Measurements from ENCODE around the gene ARHGDIA. TPM values are rescaled to one million over a fixed set of nuclear protein-coding genes. Genes with fewer than 3 reads are reported as not detected.
"Not testable (repeated sequence)": the region's sequence is repeated elsewhere in the genome, so short reads cannot be mapped to it uniquely, and the experiment has no call there.

ARHGDIA gene
- total RNA-seq, 1 donor from 2014 or later = 340 TPM

DNA sequence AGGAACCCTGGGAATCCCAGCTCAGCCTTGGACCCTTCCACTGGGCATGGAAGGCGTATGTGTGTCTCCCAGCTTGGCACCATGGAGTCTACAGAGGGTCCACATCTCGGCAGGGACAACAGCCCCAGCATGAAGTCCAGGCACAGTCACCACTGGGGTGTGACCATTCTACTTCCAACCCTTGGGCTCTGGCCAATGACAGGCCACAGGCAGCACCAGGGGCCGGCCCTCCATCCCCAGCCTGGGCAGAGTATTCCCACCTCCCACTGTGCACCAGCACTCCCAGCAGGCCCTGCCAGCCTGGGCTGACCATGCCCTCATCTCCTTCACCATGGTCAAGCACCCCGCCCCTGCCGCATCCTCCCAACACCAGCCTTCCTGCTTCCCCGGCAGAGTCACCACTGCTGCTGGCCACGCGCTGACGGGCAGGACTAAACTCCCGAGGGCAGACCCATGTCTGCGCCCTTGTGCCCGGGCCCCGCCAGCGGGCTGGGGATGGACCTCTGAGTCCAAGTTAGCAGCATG, 26.7 kb downstream of the ARHGDIA start:
- DNase-seq (ENCODE audit: low spot score) = no peak

DNA sequence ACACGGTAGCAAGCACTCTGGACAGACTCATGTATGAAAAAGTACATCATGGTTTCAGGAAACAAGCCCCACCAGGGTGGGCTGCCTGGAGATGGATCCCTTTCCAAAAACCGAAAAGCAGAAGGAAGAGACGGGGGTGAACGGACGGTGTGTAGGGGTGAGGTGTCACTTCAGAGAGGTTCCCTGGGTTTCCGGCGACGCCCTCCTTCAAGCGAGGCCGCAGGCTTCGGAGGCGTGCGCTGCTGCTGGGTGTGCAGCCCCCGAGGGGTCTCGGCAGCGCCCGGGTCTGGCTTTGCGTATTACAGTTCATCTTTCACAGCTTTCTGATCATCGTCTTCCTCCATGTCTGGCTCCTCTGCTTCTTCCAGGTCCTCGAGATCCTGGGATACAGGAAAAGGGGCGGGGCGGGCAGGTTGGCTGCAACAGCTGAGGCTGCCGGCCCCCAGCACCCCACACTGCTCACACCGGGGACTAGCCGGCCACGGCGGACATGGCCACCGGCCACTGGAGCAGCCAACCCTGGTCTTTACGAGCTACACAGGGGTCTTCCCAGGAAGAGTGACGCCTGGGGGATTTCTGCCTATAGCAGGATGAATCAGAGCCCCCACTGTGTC, 27.3 kb downstream of the ARHGDIA start:
- no peak for DNase-seq (ENCODE audit: low spot score)

DNA sequence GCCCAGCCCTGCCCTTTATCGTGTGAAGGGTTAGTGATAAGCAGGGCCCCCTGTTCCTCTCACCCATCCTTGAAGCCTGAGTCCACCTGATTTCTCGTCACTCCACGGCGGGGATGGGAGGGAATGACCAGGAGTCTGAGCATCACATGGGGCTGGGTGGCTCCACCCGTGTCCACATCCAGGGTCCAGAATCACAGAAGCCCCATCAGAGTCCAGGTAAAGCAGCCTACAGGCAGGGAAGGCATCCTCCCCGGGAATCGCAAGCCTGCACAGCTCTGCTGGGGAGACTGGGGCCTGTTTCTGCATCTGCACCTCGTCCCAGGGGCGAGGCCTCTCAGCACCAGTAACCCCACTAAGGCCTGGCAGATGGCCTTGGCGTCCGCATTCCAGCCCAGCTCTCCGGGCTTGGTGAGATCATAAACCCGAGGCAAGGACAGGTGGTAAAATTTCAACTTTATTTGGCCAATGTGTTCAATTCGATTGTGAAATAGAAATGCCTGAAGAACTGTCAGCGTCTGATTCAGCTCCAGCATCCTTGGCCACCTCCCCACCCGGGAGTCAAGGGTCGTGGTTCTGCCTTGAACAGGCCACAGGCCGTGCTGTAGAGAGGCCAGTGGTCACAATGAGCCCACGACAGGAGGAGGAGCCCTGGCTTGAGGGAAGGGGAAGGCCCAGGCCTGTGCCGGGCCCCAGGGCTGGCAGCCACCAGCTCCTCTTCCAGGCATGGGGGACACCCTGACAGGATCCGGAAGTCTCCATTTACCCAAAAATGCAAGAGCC, 28.2 kb downstream of the ARHGDIA start:
- no peak for DNase-seq (ENCODE audit: low spot score)

DNA sequence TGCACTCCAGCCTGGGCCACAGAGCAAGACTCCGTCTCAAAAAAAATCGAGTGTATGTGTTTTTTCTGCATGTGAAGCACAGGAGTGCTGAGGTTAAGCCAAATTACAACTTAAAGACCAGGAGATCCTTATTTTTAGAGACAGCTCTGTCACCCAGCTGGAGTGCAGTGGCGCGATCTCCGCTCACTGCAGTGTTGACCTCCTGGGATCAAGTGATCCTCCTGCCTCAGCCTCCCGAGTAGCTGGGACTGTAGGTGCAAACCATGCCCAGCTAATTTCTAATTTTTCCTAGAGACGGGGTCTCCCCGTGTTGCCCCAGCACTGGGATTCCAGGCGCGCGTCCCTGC, 28.8 kb downstream of the ARHGDIA start:
- no peak for DNase-seq (ENCODE audit: low spot score)

DNA sequence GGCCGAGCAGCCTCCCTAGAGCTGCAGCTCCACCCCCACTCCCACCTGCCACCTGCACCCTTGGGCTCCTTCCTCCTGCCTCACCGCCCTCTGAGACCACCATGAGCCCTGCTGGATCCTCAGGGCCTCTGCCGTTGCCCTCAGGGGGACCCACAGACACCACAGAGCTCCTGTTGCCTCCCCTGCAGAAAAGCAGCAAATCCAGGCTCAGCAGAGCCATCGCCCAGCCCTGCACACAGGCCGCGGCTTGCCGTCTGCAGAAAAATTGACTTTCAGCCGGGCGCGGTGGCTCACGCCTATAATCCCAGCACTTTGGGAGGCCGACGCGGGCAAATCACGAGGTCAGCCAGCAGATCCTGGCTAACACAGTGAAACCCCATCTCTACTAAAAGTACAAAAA, 29.3 kb downstream of the ARHGDIA start:
- no peak for DNase-seq (ENCODE audit: low spot score)

DNA sequence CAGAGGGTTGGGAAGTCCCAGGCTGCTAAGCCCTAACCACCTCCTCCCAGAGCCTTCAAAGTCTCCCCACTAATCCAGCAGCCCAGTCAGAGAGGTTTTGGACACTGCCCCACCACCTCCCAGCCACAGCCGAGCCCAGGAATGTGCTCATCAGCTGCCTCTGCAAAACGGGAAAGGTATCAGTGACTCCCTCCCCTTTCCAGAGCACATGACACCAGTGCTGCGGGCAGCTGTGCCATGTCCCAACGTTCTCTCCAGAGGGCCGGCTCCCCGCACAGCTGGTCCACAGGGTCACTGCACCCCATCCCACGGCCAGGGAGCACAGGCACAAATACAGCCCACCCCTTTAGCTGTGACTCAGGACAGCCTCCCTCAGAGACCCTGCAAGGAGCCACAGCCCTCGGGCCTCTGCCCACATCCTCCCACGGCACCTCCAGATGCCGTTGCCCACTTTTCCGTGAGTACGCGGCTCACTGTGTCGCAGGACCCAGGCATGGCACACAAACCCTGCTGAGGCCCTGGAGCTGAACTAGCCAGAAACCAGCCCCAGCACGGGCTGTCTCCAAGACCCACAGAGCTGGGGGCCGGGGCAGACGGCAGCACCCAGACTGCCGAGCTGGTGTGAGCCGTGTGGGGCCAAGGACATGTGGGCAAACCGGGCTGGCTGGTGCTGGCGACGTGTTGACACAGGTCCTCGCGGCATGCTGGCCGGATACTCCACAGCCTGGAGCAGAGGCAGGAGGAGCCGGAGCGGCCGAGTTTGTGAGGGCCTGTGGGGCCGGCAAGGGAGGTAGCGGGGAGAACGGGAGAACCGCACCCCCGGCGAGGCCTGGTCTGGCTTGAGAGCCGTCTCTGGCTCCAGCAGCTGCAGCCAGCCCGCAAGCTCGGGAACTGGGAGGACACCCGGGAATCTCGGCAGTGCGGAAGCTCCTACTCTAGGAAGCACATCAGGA, 30.0 kb downstream of the ARHGDIA start:
- no peak for DNase-seq (ENCODE audit: low spot score)

DNA sequence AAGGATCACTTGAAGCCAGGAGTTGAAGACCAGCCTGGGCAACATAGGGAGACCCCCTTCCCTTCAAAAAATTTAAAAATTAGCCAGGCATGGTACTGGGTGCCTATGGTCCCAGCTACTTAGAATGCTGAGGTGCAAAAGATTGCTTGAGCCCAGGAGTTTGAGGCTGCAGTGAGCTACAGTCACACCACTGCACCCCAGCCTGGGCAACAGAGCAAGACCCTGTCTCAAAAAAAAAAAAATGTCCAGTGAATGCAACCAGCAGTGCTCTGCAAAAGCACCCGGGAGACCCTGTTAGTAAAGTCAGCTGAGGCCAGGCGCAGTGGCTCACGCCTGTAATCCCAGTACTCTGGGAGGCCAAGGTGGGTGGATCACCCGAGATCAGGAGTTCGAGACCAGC, 31.1 kb downstream of the ARHGDIA start:
- DNase-seq (ENCODE audit: low spot score) = not testable (repeated sequence)

DNA sequence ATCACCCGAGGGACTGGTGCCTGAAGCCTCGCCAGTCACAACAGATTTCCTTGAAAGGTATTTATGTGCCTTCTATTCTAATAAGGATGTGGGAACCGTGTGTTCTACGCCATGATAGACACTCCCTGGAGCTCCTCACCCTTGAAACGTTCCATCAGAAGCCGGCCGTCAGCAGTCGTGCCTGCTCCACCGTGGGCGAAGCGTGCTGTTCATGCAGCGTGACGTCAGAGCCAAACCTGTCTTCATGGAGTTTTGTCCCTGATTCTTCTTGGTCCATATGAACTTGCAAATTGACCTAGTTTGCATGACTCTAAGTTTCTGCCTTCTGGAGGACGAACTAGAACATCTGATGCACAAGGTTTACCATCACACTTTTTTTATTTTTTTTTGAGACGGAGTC, 31.8 kb downstream of the ARHGDIA start:
- no peak for DNase-seq (ENCODE audit: low spot score)

DNA sequence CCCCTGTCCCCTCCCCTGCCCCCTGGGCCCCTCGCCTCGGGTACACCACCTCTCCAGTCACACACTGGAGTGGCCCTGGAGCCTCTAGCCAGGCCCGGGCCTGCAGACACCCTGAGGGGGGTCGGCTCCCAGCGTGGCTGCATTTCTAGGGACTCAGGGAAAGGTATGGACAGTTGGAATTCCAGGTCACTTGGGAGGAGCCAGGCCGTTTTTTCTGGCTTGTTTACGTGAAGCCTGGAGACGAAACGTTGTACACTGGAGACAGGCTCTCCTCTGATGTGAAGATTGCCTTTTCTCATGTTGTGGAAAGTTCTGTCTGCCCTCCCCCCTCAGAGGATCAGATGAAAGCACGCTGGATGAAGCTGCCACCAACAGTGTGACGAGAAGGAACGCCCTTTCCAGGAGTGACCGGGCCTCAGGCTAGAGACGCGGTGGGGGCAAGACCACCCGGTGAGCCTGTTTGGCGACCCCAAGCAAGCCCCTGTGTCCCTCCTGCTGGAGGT, 32.3 kb downstream of the ARHGDIA start:
- DNase-seq (ENCODE audit: low spot score) = no peak

DNA sequence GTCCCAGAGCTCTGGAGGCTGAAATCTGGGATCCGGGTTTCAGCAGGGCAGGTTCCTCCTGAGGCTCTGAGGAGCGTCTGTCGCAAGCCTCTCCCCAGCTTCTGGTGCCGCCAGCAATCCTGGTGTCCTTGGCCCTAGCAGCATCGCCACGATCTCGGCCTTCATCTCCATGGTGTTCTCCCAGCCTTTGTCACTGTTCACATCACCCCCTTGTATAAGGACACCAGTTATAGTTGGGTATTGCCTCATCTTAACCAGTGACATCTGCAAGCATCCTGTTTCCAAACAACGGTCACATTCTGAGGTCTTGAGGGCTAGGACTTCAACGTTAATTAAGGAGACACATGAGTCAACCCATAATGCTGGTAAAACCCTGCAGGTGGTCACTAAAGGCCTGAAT, 33.5 kb downstream of the ARHGDIA start:
- DNase-seq (ENCODE audit: low spot score) = no peak

DNA sequence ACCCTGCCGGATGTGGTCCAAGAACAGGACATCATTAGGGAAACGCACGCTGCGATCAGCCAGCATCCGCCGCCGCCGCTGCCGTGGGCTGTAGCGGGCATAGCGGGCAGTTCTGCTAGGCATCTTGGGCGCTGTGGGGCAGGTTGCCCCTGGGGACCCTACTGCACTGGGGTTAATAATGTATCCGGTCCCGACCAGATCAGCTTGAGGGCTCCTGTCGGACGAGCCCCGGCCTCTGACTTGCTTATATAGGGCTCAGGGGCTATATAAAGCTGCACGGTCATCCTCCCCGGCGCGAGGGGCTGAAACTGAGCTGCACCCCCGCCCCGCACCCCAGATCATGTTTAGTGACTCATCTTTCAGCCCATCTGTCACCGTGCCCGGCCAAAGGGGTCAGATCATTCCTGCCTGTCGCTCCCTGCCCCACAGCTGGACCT, 36.3 kb downstream of the ARHGDIA start, which contains the start of gene PPP1R27:
Gene PPP1R27, minus strand, starts transcription at position 220 of the 437 bp plus-strand sequence. Its CDS starts 97 bp downstream, at position 123.
- no peak for DNase-seq (ENCODE audit: low spot score)

DNA sequence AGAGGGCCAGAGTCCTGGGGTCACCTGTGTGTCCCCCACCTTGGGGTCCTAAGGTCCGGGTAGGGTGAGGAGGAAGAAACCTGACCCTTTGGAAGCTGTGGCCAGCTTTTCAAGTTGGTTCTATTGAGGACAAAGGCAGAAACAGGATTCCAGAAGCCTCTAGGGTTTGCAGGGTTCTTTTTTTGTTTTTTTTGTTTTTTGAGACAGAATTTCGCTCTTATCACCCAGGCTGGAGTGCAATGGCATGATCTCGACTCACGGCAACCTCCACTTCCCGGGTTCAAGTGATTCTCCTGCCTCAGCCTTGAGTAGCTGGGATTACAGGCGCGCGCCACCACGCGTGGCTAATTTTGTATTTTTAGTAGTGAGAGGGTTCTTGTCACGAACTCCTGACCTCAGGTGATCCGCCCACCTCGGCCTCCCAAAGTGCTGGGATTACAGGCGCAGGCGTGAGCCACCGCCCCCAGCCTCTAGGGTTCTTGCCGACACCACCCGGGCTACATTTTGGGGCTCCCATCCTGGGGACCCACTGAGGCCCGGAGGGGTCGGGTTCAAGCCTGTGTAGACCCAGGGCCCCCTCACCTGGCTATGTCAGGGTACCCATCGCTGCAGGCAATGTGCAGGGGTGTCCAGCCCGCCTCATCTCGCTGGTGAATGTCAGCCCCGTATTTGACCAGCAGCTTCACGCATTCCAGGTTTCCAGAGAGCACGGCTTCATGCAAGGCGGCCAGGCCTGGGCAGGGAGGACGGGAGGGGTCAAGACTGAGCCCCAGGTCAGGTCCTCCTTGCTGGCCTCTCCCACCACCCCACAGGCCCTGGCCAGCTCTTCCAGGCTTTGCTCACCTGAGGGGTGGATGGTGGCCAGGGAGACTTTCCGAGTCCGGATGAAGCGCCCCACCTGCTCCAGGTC, 37.0 kb downstream of the ARHGDIA start:
- DNase-seq (ENCODE audit: low spot score) = no peak

DNA sequence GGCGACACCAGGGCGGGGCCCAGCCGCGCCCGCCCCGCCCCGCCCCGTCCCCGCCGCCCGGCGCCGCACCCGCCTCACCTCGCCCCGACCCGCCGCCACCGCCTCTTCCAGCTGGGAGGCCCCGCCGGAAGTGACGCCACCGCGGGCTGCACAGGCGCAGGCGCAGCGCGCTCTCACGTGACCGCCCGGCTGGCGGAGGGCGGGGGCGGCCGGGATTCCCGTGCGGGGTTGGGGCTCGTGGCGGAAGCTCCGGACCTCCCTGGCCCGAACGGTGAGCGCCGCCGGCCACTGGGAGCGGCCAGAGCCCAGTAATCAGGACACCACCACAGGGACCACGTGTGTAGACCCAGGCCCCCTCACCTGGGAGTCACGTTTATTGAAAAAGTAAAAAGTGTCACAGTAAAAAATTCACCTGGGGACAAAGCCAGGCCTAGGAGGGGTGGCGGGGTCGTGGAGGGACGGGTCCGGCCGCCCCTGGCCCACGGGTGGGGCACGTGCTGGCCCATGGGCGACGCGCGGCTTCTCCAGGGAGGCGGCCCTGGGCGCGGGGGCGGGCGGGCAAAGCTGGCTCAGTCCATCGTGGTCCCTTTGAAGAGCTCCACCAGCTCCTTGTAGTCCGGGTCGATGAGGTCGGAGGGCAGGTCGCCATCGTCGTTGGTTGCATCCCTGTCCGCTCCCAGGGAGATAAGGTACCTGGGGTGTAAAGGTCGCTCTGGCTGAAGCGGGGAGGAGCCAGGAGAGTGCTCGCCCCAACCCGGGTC, 37.8 kb downstream of the ARHGDIA start, which contains the start of gene MCRIP1:
Gene MCRIP1, minus strand, starts transcription at position 132 of the 761 bp plus-strand sequence. CDS start 8,785 bp downstream, outside the sequence.
- DNase-seq (ENCODE audit: low spot score) = peak; percentile 95

DNA sequence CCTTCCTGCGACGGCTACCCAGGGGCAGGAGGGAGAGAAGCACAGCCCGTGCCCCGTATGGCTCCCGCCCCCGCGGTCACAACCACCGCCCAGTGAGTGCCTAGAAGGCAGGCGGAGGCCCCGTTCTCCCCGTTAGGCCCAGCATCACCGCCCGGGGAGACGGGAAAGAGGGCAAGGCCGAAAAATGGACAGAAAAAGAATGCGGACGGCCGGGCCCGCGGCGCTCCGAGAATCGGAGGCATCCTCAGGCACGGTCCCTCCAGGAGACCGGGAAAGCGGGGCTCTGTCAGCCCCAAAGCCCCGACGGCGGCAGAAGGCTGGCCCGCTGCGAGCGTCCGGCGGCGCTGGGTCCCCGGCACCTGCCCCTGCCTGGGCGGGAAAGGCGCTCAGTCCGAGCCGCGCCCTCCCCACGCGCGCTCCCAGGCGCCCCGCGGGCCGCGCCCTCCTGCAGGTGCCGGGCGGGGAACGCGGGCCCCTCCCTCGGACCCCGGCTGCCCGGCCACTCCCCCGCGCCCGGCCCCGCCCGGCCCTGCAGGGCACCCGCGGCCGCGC, 38.5 kb downstream of the ARHGDIA start:
- peak; percentile 26 for DNase-seq (ENCODE audit: low spot score)

DNA sequence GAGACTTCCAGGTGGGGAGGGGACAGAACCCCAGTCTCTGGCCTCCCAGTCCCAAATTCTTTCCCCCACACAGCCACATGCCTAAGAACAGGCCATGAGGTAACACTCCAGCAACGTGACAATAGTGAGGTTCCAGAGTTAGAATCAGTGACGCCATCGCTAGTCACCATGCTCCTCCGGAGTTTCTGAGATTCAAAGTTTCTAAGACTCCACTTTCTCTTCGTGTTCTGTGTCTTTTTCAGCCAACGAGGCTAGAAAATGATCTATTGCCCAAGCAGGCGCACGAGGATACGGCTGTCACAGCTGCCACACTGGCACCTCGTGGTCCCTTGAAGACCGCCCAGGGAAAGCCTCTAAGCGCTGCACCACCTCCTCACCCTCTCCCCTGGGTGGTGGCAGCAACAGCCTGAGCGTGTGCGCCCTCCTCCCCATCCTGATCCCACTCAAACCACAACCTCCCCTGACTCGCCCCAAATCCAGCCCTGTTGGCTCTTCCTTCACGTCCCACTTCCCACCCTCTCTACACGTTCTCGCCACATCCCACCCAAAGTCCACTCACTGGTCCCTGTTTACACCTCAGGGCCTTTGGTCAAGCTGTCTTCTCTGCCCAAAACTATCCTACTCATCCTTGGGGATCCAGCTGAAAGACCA, 39.1 kb downstream of the ARHGDIA start:
- DNase-seq (ENCODE audit: low spot score) = no peak

DNA sequence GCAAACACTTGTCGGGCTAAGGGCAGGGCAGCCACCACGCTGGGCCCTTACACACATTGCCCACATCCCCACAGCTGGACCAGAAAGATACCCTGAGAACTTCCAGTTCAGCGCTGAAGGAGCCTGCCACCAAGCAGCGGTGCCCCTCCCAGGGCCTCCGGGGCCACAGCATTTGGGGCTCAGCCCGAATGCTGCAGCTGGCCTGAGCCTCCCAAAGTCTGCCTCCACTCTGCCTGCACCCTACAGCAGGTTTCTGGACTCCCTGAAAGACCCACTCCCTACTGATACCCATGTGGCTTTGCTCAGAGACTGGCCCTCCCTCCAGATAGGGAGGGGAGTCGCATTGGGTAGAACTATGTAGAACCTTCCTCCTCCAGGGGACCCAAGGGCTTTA, 39.6 kb downstream of the ARHGDIA start:
- DNase-seq (ENCODE audit: low spot score) = no peak

DNA sequence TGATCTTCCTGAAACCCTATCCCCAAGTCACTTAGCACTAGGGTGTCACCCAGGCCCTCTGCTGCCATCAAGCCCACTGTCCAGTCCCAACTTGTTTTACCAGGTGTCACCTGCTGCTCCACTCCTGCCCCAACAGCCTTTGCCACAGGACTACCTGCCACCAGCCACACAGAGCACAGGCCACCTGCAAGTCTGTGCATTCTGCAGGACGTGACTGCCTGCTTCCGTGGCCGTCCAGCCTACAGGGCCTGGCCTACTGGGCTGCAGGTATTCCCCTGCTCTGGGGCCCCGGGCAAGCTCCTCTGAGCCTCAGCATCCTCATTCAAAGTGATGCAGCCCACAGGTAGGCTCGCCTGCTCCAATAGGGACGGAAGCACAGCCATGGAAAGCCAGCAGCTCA, 41.3 kb downstream of the ARHGDIA start:
- DNase-seq (ENCODE audit: low spot score) = no peak

DNA sequence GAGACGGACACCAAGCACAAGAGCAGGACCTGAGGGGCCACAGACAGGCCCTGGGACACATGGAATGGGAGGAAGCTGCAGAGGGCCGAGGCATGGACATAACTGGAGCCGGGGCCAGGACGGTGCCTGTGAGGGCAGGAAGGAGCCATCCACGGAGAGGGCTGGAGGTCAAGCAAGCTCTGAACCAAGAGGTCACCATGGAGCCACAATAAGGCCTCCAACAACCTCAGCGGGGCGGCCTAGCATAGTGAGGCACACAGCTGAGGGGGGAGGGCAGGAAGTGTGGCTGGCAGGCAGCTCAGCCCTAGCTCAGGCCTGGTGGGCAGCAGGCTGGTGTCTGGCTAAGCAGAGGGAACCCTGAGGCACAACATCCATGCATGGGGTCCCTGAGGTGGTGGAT, 42.5 kb downstream of the ARHGDIA start:
- no peak for DNase-seq (ENCODE audit: low spot score)

DNA sequence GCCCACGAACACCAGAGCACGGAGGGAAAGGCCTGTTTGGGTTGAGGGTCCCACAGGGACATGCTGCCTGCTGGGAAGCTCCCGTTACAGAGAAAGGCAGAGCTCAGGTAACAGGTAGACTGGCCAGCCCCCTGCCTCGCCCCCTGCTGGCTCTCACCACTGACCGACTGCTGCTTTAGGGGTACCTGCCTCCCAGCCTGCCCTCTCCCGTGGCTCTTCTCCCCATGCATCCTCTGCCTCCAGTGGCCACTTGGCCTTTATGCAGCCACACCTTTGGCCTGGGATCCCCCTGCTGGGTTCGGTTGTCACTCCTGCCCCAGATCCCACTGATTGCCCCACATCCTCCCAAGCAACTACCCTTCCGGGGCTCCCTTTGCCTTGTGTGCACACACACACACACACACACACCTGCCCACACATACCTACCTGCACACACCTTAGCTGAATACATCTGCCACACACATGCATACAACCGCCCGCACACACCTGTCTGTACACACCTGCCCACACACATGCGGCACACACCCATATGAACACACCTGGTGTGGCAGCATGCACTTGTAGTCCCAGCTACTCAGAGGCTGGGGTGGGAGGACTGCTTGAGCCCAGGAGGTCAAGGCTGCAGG, 45.2 kb downstream of the ARHGDIA start:
- DNase-seq (ENCODE audit: low spot score) = no peak

Data from mucosa of gallbladder (tissue), 1 donor.